OCI-LY1 (cell line): ENCODE data around the gene SRPX2.

Experiments used
- EZH2 ChIP-seq: fragments of 200-600 bp; sonication (generic), shearing (Covaris generic); IDR thresholded peaks from 2 replicates; pipeline ENCODE4 v1.8.0; 2017; ENCODE audit warnings: borderline replicate concordance, mixed run types, mild to moderate bottlenecking, antibody characterized with exemption, low read length, moderate library complexity, mixed read lengths
- TF ChIP-seq, protein P1 (sequence below): fragments of 200-600 bp; sonication (generic), shearing (Covaris generic); IDR thresholded peaks from 2 replicates; pipeline ENCODE4 v1.5.1; 2017; ENCODE audit warnings: mild to moderate bottlenecking, antibody characterized with exemption, low read length, moderate library complexity, mixed read lengths

DNA sequence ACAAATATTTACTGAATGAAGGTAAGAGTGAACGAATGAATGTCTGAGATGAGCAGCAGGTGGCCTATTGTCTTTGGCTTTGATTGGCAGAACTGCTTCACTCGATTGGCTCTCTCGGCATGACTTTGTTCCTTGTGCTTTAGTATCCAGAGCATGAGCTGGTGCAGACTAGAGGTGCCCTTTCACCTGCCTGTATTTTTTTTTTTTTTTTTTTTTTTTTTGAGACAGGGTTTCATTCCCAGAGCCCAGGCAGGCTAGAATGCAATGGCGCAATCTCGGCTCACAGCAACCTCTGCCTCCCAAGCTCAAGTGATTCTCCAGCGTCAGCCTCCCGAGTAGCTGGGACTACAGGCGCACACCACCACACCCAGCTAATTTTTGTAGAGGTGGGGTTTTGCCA, 38.9 kb downstream of the SRPX2 start:
- no peak for TF ChIP-seq EZH2
- TF ChIP-seq, protein P1, sequence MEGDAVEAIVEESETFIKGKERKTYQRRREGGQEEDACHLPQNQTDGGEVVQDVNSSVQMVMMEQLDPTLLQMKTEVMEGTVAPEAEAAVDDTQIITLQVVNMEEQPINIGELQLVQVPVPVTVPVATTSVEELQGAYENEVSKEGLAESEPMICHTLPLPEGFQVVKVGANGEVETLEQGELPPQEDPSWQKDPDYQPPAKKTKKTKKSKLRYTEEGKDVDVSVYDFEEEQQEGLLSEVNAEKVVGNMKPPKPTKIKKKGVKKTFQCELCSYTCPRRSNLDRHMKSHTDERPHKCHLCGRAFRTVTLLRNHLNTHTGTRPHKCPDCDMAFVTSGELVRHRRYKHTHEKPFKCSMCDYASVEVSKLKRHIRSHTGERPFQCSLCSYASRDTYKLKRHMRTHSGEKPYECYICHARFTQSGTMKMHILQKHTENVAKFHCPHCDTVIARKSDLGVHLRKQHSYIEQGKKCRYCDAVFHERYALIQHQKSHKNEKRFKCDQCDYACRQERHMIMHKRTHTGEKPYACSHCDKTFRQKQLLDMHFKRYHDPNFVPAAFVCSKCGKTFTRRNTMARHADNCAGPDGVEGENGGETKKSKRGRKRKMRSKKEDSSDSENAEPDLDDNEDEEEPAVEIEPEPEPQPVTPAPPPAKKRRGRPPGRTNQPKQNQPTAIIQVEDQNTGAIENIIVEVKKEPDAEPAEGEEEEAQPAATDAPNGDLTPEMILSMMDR = no peak
